Measurements from ENCODE around the gene OR4D9.

GRCh38 chr11:59558270-59558643 lies 46.9 kb downstream of the OR4D9 start:
- TF ChIP-seq CTCF (IDR thresholded peaks at IDR 0.05) (no peak), POLR2A (IDR thresholded peaks at IDR 0.05) (no peak), EP300 (IDR thresholded peaks at IDR 0.05) (no peak)

Measured in tibial nerve (tissue), 4 donors.